Activated CD4-positive, alpha-beta T cell treated with anti-CD3 and anti-CD28 coated beads, Interleukin-2, amount 50 U/mL, for 4 hours (primary cell): Measurements from ENCODE around the gene TEX53.
A peak's percentile ranks its signal among the peaks of the same experiment; 100 is the strongest.

Experiments used
- DNase-seq, 2 experiments: peaks; one replicate each; pipeline ENCODE4 v3.0.0-alpha.2; 2020

Gene TEX53

DNA sequence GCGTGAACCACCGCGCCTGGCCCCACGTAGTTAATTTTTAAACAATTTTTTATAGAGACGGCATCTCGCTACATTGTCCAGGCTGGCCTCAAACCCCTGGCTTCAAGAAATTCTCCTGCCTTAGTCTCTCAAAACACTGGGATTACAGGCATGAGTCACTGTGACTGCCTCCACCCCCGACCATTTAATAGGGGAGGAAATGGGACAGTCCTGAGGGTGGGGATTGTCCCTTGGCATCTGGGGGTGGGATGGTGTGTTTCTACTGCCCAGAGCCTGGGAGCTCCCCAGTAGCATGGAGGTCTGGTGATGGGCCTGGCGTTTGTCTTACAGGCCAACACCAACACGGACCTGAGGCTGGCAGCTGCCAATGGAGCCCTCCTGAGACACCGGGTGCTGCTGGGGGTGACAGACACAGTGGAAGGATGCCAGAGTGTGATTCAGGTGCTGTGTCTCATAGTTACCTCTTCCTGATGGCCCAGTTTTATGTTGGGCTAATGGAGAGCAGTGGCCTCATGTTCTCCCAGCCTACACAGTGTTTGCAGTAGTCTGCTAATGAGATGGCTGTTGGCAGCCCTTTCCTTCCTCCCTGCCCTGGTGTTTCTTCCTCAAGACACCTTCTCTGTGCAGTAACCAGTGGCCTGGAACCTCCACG lies 24.0 kb downstream of the TEX53 start:
- no peak for DNase-seq

DNA sequence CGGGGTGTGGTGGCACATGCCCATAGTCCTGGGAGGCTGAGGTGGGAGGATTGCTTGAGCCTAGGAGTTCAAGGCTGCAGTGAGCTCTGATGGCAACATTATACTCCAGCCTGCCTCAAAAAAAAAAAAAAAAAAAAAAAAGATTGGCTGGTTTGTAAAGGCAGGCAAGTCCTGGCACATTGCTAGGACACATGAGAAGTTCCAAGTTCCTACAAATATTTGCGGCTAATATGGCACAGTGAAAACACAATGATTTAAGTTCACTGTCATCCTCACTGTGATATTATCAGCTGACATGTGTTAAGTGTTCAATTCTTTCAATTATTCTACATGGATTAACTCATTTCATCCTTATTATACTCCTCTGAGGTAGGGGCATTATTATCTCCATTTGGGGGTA lies 26.4 kb downstream of the TEX53 start:
- no peak for DNase-seq

GRCh38 chr9:114629563-114630090 lies 28.0 kb downstream of the TEX53 start:
- DNase-seq = no peak

DNA sequence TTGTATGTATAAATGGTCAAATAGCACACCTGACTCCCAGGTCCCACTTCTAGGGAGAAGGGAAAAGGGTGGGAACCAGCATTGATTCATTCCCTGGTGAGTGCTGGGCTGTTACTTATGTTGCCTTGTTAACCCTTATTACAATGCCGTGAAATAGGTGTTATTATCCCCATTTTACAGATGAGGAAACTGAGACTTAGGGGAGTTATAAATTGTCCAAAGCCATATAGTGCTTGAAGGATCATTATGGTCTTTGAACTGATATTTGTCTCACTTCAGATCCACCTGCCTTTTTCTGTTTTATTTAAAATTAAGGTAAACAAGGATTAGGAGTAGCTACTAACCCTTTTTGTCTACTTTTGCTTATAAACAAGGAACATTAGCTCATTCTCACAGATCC lies 30.1 kb downstream of the TEX53 start:
- no peak for DNase-seq

- no peak for DNase-seq
Measured at GRCh38 chr9:114626415-114627020, 31.1 kb downstream of the TEX53 start.

GRCh38 chr9:114624677-114625076 lies 32.9 kb downstream of the TEX53 start:
- no peak for DNase-seq

DNA sequence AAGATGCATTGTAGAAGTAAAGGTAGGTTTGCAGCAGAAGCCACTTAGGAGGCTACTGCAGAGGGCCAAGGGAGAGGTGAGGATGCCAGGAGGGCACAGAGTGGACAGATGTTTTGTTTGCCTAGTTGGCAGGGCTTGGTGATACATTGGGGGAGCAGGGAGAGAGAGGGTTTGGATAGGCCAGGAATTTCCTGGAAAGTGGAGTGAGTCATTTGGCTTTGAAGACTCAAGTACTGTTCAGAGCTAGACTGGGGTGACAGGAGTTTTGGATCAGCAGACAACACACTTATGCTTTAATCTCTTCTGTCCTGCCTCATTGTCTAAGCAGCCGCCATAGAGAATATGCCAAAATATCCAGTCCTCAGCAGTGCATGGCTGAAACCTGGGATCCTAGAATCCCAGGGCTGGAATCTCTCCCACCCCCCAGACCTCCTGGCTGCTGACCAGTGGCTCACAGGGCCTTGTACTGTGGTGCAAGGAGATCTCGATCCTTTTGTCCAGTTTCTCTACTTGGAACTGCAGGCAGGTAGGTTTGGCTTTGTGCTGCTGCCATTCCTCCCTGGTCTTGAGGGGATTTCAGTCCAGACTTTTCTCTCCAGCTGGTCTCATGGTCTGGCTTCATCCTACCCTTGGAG lies 35.5 kb downstream of the TEX53 start:
- no peak for DNase-seq

DNA sequence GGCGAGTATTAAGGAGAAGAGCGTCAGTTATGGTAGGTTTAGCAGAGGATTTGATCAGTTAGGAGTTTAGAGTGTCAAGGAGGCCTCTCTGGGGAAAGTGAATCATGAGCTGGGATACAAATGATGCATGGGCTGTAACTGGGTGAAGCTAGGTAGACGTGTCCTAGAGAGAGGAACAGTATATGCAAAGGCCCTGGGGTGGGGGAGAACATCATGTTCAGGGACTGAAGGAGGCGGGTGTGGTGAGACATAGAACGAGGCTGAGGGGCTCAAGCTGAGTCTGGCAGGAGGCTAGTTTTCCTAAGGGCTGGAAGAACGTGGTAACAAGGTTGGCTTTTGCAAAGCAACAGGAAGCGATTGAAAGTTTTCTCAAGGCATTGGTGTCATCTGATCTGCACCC lies 36.0 kb downstream of the TEX53 start:
- DNase-seq = no peak

DNA sequence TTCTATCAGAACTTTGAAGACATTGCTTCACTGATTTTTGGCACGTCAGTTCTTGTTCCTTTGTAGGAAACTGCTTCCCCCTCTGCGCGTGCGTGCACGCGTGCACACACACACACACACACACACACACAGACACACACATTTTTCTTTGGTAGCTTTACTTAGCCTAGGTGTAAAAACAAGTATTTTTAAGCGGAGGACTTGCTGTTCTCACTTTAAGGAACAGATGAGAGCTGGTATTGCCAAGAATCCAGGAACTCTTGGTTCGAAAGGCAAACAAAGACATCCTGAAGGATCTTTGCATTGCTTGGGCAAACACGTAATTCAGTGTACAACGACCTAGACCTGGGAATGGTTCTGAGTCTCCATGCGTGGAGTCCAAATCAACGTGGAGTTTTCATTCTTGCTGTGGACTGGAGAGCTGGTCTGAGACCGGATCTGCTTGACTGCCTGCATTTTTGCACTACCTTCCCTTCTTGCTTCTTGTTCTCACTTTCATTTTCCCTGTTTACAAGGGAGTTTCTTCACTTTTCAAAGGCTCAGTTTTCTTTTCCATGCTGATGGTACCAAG lies 38.3 kb downstream of the TEX53 start:
- DNase-seq = no peak

DNA sequence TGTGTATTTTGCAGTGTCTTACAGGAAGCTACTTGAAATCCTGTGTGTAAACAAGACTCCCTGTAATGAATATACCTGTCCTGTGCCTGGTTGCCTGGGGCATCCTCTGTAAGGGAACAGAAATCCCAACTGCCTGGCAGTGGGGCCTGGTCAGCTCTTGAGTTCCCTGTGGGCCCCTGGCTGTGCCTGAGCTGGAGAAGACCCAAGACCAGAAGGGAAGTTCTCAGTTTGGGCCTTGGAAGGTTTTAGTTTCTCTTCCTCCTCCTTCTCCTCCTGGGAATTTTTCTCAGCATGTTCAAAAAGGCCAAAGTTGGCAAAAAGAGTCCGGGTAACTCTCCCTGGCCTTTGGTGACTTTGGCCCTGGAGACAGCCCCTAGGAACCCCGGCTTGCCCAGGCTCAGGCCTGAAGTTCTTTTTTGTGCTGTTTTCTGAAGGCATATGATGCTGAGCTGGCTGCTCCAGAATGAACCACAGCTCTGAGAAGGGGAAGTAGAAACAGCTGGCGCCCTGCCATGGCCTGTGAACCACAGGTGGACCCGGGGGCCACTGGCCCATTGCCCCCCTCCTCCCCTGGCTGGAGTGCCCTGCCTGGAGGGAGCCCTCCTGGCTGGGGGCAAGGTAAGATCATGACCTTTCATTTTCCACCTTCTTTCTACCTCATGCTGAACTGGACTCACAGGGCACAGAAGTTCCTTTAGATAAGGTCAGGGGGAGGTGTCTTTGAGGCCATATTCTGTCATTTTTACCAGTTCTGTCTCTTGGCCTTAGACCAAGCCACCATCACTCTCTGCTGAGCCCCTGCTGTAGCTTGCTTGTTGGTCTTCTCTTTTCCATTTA lies 40.7 kb downstream of the TEX53 start:
- no peak for DNase-seq

- DNase-seq = no peak
Measured at GRCh38 chr9:114614373-114614772, 43.2 kb downstream of the TEX53 start.

GRCh38 chr9:114613919-114614318 lies 43.7 kb downstream of the TEX53 start:
- DNase-seq = no peak

DNA sequence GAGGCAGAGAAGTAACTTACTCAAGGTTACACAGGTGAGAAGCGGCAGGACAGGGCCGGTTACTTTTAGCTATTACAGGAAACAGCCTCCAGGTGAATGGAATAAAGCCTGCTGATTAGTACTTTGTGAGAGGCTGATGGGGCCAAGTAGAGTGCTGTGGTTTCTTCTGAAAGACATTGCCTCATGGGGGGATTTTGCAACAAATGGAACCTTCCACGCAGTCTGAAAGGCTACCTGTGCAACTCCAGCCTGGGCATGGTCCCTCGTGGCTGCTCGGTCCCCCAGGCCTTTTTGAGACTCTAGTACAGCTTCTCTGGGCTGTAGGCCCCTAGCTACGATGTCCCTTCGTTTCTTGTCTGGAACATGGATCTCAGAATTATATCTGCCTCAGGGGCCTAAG lies 44.5 kb downstream of the TEX53 start:
- DNase-seq = no peak

DNA sequence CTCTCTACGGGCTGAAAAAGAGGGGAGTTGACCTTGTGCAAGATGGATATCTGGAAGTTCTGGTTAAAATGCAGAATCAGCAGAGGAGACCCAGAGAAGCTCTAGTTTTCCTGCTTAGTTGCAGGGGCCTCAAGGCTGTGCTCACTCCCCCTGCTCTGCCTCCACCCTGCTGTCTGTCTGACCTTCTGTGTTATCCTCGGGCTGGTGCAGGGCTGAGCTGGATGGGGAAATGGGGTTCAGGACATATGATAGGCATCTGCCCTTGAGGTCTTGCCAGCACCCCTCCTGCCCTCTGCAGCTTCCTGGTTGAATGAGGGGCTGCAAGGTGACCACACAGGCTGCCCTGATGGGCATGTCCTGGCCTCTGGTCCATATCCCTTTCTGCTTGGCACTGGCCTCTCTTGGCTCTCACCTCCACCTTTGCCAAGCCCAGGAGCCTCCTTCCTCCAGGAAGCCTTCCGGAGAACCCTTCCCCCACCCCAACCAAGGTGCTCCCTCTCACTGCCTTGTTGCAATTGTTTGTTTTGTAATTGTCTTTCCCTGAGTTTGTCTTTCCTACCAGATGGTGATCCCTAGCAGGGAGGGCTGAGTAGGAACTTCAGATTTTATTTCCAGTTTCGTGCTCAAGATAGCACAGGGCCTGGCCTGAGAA lies 45.2 kb downstream of the TEX53 start:
- DNase-seq = no peak

DNA sequence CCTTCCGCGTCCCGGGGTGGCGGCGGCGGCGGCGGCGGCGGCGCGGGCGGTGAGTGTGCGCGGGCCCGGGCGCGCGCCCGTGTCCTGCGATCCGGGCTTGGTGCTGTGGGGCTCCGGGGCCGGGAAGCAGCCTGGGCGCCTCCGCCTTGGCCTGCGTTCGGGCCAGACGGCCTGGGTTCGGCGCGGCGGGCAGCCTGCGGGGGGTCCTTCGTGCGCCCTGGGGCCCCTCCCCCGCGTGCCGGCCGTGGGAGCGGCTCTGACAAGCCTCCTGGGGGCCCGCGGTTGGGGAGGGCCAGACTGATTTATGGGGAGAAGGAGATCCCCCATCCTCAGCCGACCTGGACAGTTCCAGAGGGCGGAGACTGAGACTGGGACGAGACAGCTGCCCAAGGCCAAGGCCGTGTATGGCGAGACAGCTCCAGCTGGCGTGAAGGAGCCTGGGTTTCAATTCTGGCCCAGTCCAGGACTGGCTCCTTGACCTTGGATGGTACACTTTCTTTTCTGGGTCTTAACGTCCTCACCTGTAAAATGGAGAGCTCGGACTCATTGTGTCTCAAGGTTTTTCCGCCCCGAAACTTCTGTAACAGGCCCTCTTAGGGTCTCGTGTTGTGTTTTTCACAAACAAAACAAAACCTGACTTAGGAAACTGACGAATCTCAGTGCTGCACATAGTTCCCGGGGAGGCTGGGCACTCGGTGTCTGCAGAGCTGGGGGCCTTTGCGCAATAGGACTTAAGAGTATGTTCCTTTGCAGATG lies 45.9 kb downstream of the TEX53 start:
- peak; percentile 37 to 49 for DNase-seq

DNA sequence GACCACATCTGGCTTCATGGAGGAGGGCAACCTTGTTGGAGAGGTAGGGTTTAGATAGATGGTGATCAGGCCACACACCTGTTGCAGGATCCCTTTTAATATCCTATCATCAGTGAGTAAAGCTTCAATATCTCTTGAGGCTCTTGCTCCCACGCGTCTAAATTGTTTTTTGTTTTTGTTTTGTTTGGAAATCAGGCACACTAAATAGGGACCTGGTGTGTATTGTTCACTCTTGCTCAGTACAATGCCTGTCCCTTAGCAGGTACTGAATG lies 49.1 kb downstream of the TEX53 start:
- DNase-seq = no peak

DNA sequence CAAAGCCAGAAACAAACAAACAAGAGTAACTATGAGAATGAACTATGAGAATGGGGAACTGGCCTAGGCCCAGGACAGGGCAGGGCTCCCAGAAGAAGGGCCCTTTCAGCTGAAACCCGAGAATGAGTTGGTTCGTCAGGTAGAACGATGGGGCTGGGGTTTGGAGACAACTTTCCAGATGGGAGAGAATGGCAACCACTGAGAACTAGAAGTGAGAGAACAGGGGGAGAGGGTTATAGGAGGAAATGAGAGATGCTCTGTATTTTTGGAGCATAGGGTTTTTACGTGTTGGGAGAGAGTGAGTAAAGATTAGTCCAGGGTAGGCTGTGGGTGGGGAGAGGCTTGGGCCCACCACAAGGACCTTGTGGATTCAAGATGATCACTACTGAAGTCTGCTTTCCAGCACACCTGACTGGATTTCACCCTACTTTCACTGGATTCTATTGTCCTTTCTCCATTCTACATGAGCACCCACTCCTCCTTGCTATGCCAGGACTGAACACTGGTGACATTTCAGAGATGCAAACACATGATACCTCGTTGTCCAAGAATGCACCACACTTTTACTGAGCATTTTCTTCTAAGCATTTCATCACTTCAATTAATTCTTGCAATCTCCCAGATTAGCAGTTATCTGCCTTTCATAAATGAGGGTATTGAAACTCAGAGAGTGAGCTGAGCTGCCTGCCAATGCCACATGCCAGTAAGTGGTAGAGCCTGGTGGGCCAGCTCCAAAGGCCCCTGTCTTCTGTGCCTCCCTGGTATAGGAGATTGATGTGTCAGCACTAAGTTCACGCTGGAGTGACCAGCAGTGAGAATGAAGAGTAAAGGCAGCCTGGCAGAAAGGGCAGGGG lies 49.7 kb downstream of the TEX53 start:
- DNase-seq = no peak

DNA sequence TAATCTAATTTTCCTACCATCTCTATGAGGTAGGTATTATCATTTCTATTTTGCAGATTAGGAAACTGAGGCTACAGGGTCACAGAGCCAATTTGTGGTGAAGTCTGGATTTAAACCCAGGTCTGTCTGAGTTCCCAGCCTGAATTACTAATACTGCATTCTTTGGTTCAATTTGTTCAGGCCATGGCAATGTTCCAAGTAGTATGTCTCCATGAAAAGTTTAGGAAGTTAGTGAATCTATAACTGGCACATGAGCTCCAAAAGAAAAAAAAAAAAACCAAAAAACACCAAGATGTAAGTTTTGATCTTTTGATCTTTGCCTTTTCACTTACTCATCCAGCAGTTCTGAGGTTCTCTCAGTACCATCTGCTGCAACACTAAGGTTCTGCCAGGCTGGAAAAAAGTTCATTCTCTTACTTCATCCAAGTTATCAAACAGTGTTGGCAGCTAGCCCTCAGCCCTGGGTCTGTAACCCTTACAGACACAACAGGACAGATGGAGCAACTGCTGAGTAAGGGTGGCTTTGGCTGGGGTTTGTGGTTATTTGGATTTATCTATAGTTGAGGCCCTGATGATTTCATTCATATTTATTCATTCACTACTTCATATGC lies 50.9 kb downstream of the TEX53 start:
- DNase-seq = no peak
